Activated CD8-positive, alpha-beta memory T cell treated with anti-CD3 and anti-CD28 coated beads, Interleukin-2, amount 50 U/mL, for 1 hour (primary cell): ENCODE data around the gene TXNL1.
"Not testable (repeated sequence)": the region's sequence is repeated elsewhere in the genome, so short reads cannot be mapped to it uniquely, and the experiment has no call there.

Experiments
- DNase-seq: peaks from one replicate; pipeline ENCODE4 v3.0.0-alpha.2; 2020; ENCODE audit errors: extremely low read depth

TXNL1 gene

GRCh38 chr18:56645415-56646016, 7.1 kb upstream of the TXNL1 start:
- no peak for DNase-seq

GRCh38 chr18:56643381-56643780, 5.0 kb upstream of the TXNL1 start:
- DNase-seq = no peak

GRCh38 chr18:56641714-56642337, 3.4 kb upstream of the TXNL1 start:
- no peak for DNase-seq

- no peak for DNase-seq
These were observed 1.2 kb upstream of the TXNL1 start for GRCh38 chr18:56639571-56639970.

GRCh38 chr18:56639104-56639381, 651 bp upstream of the TXNL1 start:
- no peak for DNase-seq

- no peak for DNase-seq
These were observed 621 bp downstream of the TXNL1 start for GRCh38 chr18:56637711-56638231.

DNA sequence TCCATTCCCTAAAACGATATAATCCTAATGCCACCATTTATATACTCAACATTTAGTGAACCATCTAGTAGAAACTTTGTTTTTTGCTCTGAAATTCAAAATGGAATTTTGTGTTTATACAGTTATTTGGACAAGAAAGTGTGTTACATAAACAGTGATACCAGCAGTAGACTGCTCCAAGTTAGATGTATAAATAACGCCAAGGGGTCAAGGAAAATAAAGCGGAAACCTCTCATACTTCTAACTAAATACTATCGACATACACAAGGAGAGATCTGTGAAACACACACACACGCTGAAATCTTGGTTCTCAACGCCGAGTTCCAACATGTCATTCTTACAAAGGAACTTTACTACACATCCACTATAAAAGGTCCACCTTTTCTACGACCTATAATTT, 1.2 kb downstream of the TXNL1 start:
- DNase-seq = no peak

DNA sequence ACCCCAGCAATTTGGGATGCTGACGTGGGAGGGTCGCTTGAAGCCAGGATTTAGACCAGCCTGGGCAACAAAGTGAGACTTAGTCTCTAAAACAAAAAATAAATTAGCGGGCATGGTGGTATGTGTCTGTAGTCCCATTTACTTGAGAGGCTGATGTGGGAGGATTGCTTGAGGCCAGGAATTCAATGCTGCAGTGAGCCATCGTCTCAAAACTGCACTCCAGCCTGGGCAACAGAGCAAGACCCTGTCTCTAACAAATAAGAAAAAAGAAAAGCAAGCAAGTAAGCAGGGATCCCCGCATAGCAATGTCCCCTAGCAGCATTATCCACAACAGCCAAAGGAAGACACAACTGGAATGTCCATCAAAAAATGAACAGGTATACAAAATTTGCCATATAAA, 3.4 kb downstream of the TXNL1 start:
- no peak for DNase-seq

DNA sequence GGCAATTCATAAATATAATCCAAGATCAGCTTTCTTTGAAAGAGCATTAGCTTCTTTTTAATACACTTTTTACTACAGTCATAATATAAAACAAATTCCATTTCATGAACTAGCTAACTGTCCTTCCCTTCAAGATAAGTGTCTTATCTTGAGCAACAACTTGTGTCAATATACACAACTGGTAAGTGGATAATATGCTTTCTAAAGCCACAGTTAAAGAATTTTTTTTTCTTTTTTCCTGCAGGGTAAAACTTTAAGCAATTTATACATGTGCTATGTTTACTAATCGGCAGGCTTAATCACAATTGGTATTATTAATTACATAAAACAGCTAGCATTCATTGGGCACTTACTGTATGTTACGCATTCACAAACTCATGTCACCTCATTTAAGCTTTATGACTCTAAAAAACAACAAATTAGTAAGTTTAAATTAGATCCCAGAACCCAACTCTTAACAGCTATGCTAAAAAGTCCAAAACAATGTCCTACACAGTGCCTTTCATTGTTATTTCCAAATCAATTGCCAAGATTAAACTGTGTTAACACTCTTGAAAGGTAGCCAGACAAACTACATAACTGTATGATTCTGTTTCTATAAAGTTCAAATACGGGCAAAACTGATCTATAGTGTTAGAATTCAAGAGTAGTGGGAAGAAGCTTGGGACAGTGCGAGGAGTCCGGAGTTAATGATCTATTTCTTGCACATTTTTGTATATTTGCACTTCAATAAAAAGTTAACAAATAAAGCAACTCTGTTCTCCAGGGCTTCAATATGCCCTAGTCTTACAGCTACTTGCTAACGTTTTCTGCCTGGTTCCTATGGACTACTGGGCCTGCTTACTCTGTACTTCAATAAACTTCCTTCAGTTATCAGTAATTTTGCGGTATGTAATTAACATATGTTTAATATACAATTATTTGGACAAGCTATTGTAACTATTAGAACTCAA, 6.0 kb downstream of the TXNL1 start:
- DNase-seq = no peak

DNA sequence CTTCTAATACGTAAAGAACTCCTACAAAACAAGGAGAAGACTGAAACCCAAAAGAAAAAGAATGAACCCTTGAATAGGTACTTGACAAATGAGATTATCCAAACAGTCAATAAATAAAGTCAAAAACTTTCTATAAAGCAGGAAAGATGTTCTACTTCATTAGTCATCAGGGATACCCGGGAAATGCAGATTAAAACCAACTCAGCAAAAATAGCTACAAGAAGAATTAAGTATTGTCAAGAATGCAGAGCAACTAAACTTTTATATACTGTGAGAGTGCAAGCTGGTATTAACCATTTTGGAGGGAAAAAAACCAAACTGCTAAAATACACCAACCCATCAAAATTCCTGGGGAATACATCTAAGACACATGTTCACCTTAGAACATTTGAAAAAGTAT, 10.4 kb downstream of the TXNL1 start:
- DNase-seq = no peak

DNA sequence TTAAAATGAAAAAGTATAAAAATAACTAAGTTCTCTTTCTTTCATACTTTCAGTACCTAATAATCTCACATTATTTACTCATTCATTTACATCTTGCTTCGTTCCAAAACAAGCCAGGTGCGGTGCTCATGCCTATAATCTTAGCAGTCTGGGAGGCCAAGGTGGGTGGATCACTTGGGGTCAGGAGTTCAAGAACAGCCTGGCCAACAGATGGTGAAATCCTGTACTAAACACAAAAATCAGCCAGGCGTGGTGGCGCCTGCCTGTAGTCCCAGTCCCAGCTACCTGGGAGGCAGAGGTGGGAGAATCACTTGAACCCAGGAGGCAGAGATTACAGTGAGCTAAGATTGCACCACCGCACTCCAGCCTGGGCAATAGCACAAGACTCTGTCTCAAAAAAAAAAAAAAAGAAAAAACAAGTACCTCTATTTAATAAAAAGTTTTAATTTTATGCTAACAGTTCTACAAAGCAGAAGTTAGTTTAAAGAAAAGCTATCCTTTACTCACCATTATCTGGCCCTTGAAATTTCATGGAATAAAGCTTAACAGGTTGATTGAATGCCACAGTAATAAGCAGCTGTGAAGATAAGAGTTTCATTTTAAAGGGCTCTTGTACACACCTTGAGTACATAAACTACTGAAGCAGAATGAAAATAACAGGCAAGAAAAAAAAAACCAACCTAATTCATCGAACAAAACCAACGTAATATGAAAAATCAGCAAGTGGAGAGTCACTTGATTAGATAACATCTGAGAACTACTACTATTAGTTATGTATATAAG, 22.5 kb downstream of the TXNL1 start:
- no peak for DNase-seq

DNA sequence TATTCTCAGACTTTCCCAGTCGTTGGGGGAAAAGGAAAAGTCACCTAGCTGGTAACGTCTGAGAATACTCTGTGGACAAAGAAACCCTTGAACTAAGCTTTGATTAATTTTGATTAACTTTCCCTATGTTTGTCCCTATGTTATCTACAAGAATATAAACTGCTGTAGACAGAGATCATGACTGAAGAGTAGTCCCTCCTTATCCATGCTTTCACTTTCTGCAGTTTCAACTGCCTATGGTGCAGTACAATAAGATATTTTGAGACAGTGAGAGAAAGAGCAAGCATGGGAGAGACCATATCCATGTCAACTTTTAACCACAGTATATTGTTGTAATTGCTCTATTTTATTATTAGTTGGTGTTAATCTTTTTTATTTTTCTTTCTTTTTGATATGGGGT, 31.8 kb downstream of the TXNL1 start:
- no peak for DNase-seq

- DNase-seq = no peak
These were observed 40.0 kb downstream of the TXNL1 start for GRCh38 chr18:56598422-56598821.

- no peak for DNase-seq
These were observed 44.5 kb downstream of the TXNL1 start for GRCh38 chr18:56593906-56594305.

DNA sequence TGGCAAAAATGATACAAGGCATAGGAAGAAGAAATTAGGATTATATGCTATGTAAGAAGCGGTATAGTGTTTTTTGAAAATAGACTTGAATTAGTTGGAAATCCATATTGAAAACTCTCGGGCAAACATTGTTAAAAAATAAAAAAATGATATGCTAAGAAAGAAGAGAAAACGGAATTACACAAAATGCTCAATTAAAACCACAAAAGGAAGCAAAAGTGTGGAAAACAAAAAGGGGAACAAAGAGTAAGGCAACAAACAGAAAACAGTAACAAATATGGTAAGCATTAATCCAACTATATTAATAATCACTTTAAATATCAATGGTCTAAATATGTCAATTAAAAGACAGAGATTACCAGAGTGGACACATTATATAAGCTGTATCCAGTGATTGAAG, 58.4 kb downstream of the TXNL1 start:
- DNase-seq = no peak

DNA sequence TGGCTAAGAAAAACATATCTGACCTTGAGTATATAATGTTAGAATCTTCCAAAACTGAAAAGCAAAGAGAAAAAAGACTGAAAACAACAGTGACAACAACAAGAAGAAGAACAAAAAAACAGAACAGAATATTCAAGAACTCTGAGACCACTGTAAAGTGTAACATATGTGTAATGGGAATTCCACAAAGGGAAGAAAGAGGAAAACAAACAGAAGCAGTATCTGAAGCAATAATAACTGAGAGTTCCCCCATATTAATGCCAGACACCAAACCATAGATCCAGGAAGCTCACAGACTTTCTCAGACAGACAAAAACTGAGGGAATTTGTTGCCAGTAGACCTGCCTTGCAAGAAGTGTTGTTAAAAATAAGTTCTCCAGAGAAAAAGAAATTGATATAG, 58.9 kb downstream of the TXNL1 start:
- no peak for DNase-seq

DNA sequence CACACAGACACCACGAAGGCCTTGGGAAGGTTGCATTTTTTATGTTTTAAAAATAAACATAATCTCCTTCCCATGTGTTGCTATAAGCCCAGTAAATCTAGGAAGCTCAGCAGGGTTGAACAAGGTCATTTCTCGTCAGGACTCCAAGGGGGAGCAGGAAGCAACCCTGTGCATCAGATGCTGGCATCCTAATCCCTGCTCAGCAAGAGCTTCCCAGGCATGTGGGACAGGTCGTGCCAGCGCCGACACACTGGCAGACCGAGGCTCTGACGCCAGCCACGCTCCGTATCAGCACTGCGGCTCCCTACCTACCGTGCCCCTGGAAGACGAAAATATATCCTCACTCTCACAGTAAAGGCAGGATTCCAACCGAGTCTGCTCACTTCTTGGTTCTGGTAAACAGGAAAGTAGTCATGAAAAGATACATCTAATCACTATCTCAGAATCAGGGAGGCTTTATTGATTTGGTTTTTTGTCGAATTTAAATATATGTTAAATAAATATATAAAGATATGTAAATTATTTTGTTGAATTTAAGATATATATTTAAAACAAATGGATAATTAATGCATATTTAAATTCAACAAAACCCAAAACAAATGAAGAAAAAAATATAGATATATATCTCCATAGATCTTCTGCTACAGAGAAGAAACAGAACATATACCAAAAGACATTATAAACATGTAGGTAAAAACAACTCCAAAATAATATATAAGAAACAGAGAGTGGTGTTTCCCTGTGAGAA, 61.4 kb downstream of the TXNL1 start:
- no peak for DNase-seq

DNA sequence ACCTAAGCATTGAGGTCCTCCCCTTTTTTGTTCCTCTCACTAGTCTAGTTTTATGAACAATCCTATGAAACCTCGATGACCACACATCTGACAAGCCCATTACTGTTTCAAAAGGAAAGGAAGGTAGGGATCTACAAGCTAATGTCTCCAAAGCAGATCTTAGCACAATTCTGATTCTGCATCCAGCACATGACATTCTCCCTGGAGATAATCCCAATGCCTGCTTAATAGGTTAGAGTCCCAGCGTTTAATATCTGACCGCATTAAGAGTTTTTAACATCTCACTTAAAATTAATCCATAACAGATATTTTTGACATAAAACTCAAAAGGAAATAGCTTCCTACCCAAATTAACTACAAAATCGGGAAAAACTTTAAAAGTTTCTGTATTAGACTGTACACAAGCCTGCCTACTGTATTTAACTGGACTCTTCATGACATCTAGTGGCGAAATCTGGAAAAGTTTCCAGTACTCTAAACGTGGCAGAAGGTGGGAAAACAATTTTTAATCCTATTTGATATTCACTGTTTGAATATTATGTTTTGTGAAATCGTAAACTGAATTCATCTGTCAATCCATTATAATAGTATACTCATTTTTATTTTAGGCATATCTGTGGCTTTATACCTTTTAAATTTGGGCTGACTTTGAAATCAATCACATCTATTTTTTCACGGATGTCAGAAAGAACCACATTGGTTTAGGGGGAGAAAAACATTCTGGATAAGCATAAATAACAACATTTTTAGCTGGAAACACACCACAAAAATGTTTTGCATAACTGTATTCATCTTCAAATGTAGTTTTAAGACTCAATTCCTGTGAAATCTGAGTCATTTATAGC, 62.4 kb downstream of the TXNL1 start:
- DNase-seq = no peak

- DNase-seq = no peak
These were observed 63.5 kb downstream of the TXNL1 start for GRCh38 chr18:56574861-56575260.

- DNase-seq = not testable (repeated sequence)
These were observed 66.1 kb downstream of the TXNL1 start for GRCh38 chr18:56572267-56572666.
